ENCODE data around the gene POLG2.

Gene POLG2

DNA sequence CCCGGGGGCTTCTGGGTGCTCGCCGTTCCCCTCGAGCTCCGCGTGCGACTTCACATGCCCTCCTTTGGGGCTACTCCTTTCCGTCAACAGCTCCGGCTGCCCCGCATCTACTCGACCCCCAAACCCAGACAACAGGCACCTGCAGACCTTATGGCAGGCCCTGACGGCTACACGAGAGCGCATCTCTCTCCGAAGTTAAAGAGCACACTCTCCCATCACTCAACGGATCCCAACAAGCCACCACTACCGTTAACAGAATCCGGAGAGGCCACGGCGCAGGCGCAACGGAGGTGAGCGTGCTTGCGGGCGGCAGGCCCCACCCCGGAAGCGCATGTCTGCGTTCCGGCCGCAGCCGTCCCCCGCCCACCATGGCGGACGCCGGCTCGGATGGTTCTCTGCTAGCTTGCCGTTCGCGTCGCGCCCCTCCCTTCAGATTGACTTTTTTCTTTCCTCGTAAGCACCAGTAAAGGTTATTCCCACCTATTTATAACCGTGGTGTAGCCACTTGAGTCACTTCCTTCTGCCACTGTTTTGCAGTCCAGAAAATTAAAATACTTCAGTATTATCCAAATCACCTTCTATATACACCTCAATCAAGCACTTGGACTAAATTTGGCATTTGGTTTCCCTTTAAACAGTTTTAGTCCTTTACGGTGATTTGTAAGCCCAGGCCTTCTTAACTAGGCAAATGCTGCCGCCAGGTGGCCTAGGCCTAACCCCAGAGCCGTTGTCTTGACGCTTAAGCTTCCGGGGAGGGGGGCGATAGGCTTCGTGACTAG is at the start of gene POLG2:
POLG2 (minus strand) TSS at position 269 of the 779 bp plus-strand sequence; CDS start at position 183, 86 bp downstream.
- DNase-seq (ENCODE audit: low spot score) = peak; percentile 94

DNA sequence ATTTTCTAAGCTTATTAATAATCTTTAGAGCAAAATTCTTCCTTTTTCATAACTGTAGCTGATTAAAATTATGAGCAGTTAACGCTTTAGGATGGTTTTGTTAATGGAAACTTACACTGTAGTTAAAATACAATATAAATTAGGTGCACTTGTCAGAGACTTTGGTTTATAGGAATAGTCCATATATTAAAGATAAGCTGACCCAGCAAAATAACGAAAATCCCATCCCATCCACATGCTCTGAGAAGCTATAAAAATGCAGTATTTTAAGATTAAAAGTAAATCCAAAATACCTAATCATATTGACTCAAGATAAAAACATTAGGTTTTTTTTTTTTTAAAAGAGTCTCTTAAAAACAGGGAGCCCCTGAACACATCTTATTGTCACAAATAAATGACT is 47.9 kb upstream of the POLG2 start:
- no peak for DNase-seq (ENCODE audit: low spot score)

DNA sequence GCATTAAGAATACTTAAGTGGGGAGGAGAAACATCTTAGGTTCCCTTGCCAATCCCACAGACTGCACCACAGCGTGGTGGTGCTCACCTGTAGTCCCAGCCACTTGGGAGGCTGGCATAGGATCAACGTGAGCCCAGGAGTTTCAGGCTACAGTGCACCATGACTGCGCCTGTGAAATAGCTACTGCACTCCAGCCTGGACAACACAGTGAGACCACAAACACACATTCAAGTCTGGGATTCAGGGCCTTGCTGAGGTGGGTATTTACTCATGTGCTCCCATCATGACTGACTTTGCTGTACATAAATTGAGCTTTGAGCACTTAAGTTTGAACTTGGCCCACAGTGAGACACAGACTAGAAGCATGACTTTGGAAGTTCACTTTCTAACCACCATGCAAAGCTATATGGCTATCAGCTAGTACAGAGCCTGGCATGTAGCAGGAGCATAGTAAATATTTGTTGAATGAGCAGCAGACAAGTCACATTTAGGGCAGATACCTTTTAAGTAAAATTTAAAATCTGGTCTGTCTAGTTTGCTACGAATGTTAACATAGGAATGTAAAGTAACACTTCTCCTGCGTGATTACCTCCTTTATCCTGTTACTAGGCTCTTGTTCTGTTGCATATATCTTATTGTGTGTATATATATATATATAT is 43.4 kb upstream of the POLG2 start:
- no peak for DNase-seq (ENCODE audit: low spot score)

DNA sequence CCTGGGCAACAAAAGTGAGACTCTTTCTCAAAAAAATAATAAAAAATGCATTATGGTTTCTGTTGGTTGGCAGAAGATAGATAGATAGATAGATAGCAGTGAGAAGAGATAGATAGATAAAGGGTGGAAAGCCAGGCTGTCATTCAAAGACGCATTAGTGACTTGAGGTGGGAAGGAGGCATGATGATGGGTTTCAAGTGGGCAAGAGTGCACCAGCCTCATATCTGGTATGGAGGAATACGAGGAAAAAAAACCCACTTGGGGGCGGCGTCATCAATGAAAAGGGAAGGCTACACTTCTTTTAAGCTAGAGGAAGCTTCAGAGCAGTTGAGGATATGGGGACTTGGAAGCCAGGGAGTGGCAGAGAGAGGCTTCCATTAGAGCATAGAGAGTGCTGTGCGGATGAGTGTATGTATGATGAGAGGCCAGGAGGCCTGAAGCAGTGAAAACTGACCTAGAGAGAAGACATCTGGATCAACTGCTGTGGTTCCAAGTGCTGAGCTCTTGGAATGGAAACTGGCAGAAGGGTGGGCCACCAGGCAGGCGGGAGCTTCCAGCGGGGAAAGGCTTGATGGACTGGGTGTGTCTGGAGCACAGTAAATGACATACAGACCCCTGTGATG is 41.8 kb upstream of the POLG2 start:
- DNase-seq (ENCODE audit: low spot score) = no peak

DNA sequence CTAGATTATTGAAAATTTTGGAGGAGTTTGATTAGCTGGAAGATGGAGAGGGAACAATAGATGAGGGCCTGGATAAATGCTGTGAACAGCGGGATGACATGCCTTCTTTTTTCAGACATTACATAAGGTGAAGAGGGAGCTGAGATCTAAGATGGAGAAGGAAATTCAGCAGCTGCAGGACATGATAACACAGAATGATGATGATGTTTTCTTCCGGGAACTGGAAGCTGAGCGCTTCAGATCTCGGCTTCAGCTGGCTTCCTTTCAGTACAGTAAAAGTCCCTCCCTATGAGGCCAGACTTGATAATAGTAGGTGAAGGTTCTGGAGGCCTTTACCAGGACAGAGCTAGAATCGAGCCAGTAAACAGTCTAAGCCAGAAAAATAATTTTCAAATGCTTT is 40.6 kb upstream of the POLG2 start:
- no peak for DNase-seq (ENCODE audit: low spot score)

DNA sequence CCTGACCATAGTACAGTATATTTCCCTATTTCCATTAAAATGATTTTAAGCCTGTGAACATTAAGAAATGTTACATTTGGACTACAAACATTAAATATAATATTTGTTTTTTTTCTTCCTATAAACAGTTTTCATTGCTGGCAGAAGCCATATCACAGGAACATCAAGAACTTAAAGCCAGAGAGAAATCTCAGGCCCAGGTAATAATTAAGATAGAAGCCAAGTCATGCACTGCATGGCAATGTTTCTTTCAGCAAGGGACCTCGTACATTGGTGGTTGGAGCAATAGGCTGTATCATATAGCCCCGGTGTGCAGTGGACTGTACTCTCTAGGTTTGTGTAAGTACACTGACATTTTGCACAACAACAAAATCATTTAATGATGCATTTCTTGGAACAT is 40.1 kb upstream of the POLG2 start:
- no peak for DNase-seq (ENCODE audit: low spot score)

DNA sequence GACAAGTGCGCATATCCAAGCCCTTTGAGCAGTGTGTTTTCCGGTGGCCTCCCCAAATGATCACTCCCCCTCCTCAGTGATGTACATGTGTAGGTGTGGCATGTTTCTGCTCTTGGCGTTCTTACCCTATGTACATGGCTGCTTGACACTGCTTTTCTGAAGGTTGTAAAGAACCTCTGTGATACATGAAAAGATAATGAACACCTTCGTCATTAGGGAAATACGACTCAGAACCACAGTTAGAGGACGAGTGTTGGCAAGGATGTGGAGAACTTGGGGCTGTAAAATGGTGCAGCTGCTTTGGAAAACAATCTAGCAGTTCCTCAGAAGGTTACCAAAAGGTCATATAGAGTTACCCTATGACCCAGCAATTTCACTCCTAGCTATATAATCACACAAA is 38.5 kb upstream of the POLG2 start:
- no peak for DNase-seq (ENCODE audit: low spot score)

DNA sequence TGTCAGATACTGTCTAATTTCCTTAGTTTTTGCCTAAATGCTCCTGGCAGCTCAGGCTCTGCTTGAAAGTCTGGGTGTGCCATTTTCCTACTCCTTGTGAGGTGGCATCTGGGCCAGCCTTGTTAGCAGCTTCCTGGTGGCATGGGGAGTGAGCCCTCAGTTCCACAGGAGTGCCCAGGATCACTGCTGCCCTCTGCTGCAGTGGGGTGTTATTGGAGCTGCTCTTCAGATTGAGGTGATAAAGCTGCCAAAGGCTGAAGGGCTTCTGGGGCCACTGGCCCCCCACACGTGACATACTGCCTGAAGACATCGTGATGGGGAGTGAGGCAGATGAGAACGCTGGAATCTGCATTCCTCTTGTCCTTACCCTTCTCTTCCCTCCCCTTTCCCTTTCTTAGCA is 37.3 kb upstream of the POLG2 start:
- no peak for DNase-seq (ENCODE audit: low spot score)

DNA sequence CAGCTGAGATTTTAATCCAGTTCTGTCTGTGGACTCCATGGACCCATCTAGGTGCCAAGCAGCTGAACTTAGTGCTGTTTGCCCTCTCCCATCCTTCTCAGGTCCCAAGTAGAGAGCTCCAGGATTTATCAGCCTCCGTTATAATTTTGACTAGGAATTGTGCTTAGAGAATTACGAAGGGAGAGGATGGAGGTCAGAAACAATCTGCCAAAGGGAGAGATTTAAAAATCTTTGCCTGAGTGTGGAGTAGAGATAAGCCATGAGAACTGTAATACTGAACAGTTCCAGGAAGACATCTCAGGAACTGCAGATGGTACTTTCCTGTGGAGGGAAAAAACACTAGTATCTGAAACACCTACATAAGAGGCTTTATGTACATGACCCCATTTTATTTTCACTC is 36.9 kb upstream of the POLG2 start:
- no peak for DNase-seq (ENCODE audit: low spot score)

DNA sequence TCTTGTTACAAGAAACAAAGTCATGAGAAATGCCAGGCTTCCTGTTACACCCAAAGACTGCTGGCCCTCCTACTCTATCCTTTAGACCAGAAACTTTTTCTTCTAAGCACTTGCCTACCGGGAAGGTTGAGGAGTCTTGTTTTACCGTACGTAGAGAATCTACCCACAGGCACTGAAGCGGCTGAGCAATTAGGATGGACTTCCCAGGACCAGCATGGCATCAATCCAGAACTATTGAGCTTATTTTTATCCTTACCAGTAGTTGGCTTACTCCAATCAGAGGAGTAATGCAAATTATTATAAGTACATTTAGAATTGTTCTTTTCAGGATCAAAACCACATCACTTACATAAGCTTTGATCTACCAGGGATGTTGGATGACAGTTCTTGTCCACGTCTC is 35.6 kb upstream of the POLG2 start:
- DNase-seq (ENCODE audit: low spot score) = no peak

DNA sequence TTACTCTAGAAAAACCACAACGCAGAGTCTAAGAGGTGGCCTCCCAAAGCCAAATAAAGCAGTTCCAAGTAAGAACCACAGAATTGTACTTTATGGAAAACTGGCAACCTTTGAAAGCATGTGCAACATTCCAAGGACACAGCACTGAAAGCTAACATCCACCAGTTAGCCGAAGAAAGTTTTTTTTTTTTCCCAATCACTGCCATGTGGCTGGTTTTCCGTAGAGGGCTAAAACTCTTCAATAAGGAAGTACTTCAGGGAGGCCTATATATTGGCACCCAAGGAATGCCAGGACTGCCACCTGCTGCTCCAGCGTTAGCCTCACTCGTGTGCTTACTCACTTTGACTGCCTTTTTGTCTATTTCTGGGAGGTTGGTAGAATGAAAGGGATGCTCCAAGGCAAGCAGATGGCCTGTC is 35.1 kb upstream of the POLG2 start:
- DNase-seq (ENCODE audit: low spot score) = no peak

DNA sequence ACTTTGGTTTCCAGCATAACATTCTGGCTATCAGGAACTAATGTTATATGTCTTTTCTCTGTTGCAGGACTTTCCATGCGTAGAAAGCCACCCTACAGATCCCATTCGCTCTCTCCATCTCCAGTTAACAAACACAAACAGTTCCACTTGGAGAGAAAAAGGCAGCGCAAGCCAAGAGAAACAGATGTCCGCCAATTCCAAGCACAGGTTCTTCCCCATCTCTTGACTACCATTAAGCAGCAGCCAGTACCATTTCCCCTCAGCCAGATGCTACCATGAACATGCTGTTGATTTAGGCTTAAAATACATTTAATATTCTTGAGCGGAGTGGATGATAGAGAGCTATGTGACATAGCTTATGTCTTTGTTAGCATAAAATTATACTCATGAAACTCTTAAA is 32.4 kb upstream of the POLG2 start:
- DNase-seq (ENCODE audit: low spot score) = no peak

DNA sequence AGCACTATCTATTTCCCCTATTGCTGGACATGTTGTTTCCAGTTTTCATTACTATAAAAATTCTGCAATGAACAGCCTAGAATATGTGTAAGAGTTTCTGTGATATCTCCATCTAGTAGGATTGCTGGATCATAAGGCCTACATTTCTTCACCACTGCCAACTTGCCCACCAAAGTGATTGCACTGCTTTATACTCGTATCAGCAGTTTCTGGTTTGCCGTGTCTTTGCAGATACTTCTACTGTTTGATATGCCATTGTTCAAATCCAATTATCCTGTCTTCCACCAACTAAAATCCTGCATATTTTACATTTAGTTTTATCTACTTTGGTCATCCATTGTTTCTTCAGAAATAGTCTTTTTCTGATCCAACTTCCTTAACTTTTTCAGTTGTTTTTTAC is 31.1 kb upstream of the POLG2 start:
- no peak for DNase-seq (ENCODE audit: low spot score)

DNA sequence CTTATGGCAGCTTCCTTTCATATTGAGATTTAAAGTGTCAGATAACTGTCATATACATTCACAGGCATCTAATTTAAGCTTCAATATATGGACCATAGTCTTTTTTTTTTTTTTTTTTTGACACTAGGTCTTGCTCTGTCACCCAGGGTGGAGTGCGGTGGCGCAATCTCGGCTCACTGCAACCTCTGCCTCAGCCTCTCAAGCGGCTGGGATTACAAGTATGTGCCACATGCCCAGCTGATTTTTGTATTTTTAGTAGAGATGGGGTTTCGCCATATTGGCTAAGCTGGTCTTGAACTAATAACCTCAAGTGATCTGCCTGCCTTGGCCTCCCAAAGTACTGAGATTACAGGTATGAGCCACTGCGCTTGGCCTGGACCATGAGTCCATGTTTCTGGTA is 23.5 kb upstream of the POLG2 start:
- no peak for DNase-seq (ENCODE audit: low spot score)

DNA sequence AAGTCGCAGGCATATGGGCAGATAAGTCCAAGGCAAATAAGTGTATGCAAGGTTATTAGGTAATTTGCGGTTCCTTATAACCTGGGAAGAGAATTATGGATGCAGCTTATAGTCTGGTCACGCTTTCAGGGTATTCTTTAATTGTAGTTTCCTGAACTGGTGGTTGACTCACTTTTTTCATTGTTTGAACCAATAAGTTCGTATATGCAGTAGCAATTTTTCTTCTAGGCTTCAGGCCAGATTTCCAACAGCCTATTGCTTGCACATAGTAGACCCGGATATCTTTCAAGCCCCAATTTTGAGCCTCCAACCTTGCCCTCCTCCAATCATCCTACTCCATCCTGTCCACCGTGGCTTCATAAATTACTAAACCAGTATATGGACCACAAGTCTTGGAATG is 22.7 kb upstream of the POLG2 start:
- DNase-seq (ENCODE audit: low spot score) = no peak

DNA sequence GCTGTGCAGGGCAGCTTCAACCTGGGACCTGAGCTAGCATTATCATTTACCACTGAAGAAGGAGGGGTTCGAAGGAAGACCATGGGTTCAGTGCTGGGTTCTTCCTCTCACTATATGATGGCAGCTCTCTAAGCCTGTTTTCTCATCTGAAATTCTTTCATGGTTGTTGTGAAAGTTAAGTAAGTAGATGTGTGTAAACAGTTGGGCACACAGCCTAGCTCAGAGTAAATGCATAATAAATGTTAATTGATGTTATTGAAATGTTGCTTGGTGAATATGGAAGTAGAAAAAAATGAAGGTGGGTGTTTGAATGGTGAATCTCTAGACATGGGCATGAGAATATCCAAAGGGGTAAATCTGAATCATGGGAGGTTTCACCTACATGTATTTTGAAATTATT is 19.0 kb upstream of the POLG2 start:
- no peak for DNase-seq (ENCODE audit: low spot score)

DNA sequence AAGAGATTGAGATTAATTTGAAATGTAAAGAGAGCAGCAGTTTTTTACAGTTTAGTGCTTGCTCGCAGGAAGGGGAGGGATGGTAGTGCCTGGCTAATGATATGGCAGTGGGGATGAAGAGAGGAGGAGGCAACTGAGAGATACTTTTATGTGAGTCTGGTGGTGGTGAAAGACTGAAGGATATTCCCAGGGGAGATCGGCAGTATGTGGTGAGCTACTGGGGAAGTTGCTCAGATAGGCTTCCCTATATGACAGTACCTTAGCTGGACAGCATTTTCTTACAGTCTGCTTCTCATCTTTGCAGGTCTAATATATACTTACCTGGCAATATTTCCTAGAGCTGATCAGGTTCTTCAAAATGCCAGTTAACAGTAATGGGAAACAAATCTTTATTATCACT is 18.6 kb upstream of the POLG2 start:
- DNase-seq (ENCODE audit: low spot score) = no peak

DNA sequence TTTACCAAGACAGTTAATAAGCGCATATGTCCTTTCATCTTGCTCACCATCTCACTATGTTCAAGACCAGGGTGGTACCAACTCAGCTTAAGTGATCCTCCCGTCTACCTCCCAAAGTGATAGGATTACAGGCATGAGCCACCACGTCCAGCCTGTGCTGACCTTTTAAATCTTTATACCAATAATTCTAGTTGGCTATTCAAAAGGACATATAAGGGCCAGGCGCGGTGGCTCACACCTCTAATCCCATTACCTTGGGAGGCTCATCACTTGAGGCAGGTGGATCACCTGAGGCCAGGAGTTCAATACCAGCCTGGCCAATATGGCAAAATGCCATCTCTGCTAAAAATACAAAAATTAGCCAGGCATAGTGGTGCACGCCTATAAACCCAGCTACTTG is 12.3 kb upstream of the POLG2 start:
- no peak for DNase-seq (ENCODE audit: low spot score)

DNA sequence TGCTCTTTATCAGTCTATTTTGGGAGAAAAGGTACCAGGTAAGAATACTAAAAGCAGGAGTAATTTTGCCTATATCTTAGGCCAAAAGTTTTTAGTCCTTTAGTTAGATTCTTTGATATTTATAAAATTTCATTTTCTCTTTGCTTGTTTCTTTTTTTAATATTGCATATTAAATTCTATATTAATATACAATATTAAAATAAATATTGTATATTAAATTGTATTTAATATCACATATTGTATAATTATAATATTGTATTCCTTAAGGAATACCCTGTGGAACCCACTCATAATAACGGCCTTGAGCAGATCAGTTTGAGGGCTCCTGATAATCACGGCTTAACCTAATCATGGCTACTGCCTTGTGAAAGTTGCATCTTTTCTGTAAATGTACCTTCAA is 11.8 kb upstream of the POLG2 start:
- DNase-seq (ENCODE audit: low spot score) = no peak

DNA sequence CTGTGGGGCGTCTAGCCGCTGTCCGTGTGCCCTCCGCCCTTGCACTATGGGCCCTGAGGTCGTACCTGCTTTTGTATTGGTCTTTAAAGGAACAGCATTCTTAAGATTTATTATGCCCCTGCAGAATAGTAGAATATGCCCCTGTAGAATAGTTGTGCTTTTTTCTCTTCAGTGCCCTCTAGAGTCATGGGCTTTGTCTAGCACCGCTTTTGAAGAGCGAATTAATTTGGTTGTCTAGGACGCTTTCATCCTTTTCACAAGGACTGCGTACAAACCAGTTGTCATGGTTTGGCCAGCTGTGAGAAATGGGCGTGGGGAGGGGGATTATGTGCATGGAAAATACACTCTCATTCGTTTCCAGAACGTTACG is 10.5 kb upstream of the POLG2 start:
- peak; percentile 57 for DNase-seq (ENCODE audit: low spot score)

DNA sequence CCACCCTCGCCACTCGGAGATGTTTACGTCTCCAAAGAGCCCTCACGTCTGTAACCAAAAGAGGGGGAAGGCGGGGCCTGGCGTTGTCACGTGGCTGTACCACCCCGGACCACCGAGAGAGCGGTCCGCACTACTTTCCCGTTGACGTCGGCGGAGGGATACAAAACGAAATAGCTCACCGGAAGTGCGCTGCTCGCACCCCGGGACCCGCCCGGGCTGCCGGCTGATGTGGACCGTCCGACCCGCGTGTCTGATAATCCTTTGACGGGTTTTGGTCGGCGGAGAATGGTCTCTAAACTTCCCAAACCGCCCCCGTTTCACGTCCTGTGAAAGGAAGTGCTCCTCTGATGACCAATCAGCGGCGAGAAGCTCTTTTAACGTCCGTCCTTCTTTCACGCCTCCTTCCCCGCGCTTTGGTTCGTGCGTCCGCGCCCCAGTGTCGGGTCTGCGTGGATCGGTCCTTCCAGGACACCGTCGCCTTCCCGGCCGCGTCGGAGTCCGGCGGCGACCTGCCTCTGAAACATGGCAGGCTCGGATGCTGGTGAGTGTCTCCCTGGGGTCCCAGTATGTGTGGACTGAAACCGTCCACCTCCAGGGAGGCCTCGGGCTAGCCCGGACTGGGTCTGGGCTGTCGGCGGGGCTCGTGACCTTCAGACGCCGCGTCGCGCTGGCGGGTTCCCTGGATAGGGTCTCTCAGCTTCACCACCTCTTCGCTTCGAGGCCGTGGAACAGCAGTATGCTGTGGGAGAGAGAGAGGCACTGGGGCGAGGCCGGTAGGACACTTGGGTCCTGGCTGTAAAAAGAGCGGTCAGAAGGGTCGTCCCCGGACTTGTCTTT is 9.9 kb upstream of the POLG2 start, which contains the start of gene CEP95:
CEP95 (plus strand) TSS at position 402 of the 837 bp plus-strand sequence; CDS start at position 523, 121 bp downstream.
- DNase-seq (ENCODE audit: low spot score) = peak; percentile 87

DNA sequence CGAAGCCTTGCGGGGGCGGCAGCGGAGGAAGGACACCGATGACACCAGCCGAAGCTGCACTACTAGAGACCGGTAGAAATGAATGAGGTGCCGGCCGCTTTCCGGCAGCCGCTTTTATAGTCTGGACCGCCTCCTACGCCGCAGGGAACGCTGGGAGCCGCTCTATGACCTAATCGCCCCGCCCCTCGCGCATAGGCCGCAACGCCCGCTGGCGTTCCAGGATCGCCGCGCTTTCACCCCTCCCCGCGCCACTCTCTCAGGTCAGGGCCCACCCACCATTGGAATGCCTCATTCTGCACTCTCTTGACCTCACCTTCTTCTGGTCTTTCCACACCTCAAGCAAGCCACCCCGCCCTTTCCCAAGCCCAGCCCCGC is 9.3 kb upstream of the POLG2 start, which contains the start of gene DDX5:
DDX5 (minus strand) TSS at position 89 of the 375 bp plus-strand sequence. CDS start 170 bp downstream, outside the sequence.
- no peak for DNase-seq (ENCODE audit: low spot score)
